ENCODE results near the gene IFT52. TPM values are rescaled to one million over a fixed set of nuclear protein-coding genes. Genes with fewer than 3 reads are reported as not detected.
A peak's percentile ranks its signal among the peaks of the same experiment; 100 is the strongest.

The IFT52 gene
- total RNA-seq, 2 experiments from 2014 or later: 22.7 to 24.7 TPM

DNA sequence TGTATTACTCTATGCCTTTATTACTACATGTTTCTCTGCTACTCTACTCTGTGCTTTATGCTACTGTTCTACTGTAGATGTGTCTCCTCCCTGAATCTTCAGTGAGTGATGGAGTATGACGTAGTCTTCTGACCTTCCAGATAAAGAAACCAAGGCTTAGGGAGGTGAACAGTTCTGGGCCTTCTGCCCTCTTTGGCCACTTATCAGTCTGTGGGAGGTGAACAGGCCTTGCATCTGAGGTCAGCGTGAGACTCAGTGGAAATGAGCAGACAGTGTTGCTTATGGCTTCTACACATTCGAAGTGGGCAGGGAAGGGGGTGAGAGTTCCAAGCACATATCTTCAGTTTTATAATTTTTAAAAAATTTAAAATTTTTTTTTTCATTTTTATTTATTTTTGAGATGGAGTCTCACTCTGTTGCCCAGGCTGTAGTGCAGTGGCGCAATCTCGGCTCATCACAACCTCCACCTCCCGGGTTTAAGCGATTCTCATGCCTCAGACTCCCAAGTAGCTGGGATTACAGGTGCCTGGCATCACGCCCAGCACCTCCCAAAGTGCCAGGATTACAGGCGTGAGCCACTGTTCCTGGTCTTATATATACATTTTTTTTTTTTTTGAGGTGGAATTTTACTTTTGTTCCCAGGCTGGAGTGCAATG, 100.3 kb downstream of the IFT52 start:
- DNase-seq (ENCODE audit: low spot score): no peak
- Histone ChIP-seq H2AFZ (ENCODE audit: low read length) (no peak overlapping the region), H3K36me3 (ENCODE audit: insufficient read depth, low read length) (peaks cover 96% of the 10 kb centered on the region), H3K4me3 (ENCODE audit: low read depth, low read length, poor library complexity, severe bottlenecking) (no peak overlapping the region), H3K79me2 (ENCODE audit: insufficient read depth, low read depth, low read length) (peaks cover 53% of the 10 kb centered on the region; the same call in 1 of the 2 replicates), H3K27ac (ENCODE audit: low read depth, low read length, poor library complexity, severe bottlenecking) (no peak overlapping the region), H4K20me1 (ENCODE audit: insufficient read depth, low read length) (no peaks in the 10 kb centered on the region), H3K4me2 (ENCODE audit: low read length) (no peak overlapping the region), H3K9me2 (ENCODE audit: insufficient read depth, low read length) (no peaks in the 10 kb centered on the region), H3K9me3 (ENCODE audit: low read length) (no peaks in the 10 kb centered on the region), H3K4me1 (ENCODE audit: insufficient read depth, low read length, poor library complexity, severe bottlenecking) (peaks cover 8% of the 10 kb centered on the region)
- BruUV-seq (replicated peaks): no TSS peak
- intact Hi-C loops (cut with micrococcal nuclease; ENCODE audit: unreplicated experiment): loop anchor here (10.0 kb wide), 1 partner anchor 126 kb away; no protein-coding TSS in a partner anchor
- CTCF ChIA-PET (ENCODE audit: unreplicated experiment): no interaction called here
- no peak for TF ChIP-seq EZH2phosphoT487 (IDR thresholded peaks at IDR 0.05; ENCODE audit: borderline replicate concordance, low read depth, low read length)
- TF ChIP-seq, protein P1, sequence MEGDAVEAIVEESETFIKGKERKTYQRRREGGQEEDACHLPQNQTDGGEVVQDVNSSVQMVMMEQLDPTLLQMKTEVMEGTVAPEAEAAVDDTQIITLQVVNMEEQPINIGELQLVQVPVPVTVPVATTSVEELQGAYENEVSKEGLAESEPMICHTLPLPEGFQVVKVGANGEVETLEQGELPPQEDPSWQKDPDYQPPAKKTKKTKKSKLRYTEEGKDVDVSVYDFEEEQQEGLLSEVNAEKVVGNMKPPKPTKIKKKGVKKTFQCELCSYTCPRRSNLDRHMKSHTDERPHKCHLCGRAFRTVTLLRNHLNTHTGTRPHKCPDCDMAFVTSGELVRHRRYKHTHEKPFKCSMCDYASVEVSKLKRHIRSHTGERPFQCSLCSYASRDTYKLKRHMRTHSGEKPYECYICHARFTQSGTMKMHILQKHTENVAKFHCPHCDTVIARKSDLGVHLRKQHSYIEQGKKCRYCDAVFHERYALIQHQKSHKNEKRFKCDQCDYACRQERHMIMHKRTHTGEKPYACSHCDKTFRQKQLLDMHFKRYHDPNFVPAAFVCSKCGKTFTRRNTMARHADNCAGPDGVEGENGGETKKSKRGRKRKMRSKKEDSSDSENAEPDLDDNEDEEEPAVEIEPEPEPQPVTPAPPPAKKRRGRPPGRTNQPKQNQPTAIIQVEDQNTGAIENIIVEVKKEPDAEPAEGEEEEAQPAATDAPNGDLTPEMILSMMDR (conservative IDR thresholded peaks at IDR 0.05; ENCODE audit: low read length): no peak
- POLR2A ChIA-PET: no interaction called here

- Histone ChIP-seq H3K9me3 (ENCODE audit: low read length) (no peaks in the 10 kb centered on the region), H3K9me2 (ENCODE audit: insufficient read depth, low read length) (no peaks in the 10 kb centered on the region), H3K4me3 (ENCODE audit: low read depth, low read length, poor library complexity, severe bottlenecking) (no peak overlapping the region), H2AFZ (ENCODE audit: low read length) (no peak overlapping the region), H3K4me2 (ENCODE audit: low read length) (no peak overlapping the region), H3K36me3 (ENCODE audit: insufficient read depth, low read length) (peaks cover 96% of the 10 kb centered on the region), H4K20me1 (ENCODE audit: insufficient read depth, low read length) (no peaks in the 10 kb centered on the region), H3K4me1 (ENCODE audit: insufficient read depth, low read length, poor library complexity, severe bottlenecking) (peaks cover 8% of the 10 kb centered on the region), H3K79me2 (ENCODE audit: insufficient read depth, low read depth, low read length) (peaks cover 49% of the 10 kb centered on the region; the same call in 1 of the 2 replicates), H3K27ac (ENCODE audit: low read depth, low read length, poor library complexity, severe bottlenecking) (no peak overlapping the region)
- no TSS peak for BruUV-seq (replicated peaks)
- POLR2A ChIA-PET: interaction anchor here (0.5 to 0.7 kb wide), 2 partner anchors 18 to 90 kb away, joined by 3 to 4 read pairs; no protein-coding TSS in a partner anchor
- no peak for TF ChIP-seq EZH2phosphoT487 (IDR thresholded peaks at IDR 0.05; ENCODE audit: borderline replicate concordance, low read depth, low read length)
- TF ChIP-seq, protein P1 (conservative IDR thresholded peaks at IDR 0.05; ENCODE audit: low read length): peak; percentile 91
- intact Hi-C loops (cut with micrococcal nuclease; ENCODE audit: unreplicated experiment): loop anchor here (1.0 to 10.0 kb wide), 3 partner anchors 101 to 154 kb away; no protein-coding TSS in a partner anchor
- DNase-seq (ENCODE audit: low spot score): peak; percentile 76
- CTCF ChIA-PET (ENCODE audit: unreplicated experiment): interaction anchor here (1.0 kb wide), 1 partner anchor 122 kb away, joined by 4 read pairs; no protein-coding TSS in a partner anchor
Observed at GRCh38 chr20:43691928-43692524, 101.3 kb downstream of the IFT52 start.

DNA sequence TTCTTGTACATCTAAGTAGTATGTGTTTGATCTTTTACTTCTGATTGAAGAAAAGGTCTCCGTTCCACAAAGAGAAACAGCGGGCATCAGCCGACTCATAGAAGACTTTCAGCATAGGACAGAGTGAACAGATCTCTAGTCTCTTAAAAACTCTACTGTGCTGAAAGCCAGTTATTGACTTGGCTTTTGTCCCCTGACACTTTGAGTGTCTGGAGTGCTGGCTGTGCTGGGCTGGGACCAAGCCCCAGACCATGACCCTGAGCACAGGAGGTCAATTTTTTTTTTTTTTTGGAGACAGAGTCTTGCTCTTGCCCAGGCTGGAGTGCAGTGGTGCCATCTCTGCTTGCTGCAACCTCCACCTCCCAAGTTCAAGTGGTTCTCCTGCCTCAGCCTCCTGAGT, 104.0 kb downstream of the IFT52 start:
- intact Hi-C loops (cut with micrococcal nuclease; ENCODE audit: unreplicated experiment): loop anchor here (10.0 kb wide), 1 partner anchor 130 kb away; no protein-coding TSS in a partner anchor
- no peak overlapping the region for H3K27ac ChIP-seq (ENCODE audit: low read depth, low read length, poor library complexity, severe bottlenecking)
- no peaks in the 10 kb centered on the region for H3K4me1 ChIP-seq (ENCODE audit: insufficient read depth, low read length, poor library complexity, severe bottlenecking)
- no peak for DNase-seq (ENCODE audit: low spot score)
- H3K4me3 ChIP-seq (ENCODE audit: low read depth, low read length, poor library complexity, severe bottlenecking): no peak overlapping the region
- BruUV-seq (replicated peaks): no TSS peak
- no peak overlapping the region for H3K4me2 ChIP-seq (ENCODE audit: low read length)
- ChIA-PET CTCF (ENCODE audit: unreplicated experiment) (no interaction called here), POLR2A (no interaction called here)
- H3K9me3 ChIP-seq (ENCODE audit: low read length): no peaks in the 10 kb centered on the region
- peaks cover 39% of the 10 kb centered on the region; the same call in 1 of the 2 replicates for H3K79me2 ChIP-seq (ENCODE audit: insufficient read depth, low read depth, low read length)
- H2AFZ ChIP-seq (ENCODE audit: low read length): no peak overlapping the region
- peaks cover 96% of the 10 kb centered on the region for H3K36me3 ChIP-seq (ENCODE audit: insufficient read depth, low read length)
- H3K9me2 ChIP-seq (ENCODE audit: insufficient read depth, low read length): no peaks in the 10 kb centered on the region
- no peak for TF ChIP-seq EZH2phosphoT487 (IDR thresholded peaks at IDR 0.05; ENCODE audit: borderline replicate concordance, low read depth, low read length)
- TF ChIP-seq, protein P1 (conservative IDR thresholded peaks at IDR 0.05; ENCODE audit: low read length): no peak
- H4K20me1 ChIP-seq (ENCODE audit: insufficient read depth, low read length): no peaks in the 10 kb centered on the region

Measured in OCI-LY7 (cell line).